SK-N-SH treated with all-trans-retinoic acid at 6 μM for 48 hours (cell line): Measurements from ENCODE around the gene RHBDD1.

Source experiments
- ATAC-seq: fragments of 200-7000 bp; cut with Tn5 transposase; 3 replicates; pipeline ENCODE4 v1.9.1; 2020; ENCODE audit warnings: mild to moderate bottlenecking, moderate library complexity
- BACH2 ChIP-seq: fragments of 250-450 bp; sonication (Bioruptor Pico); IDR thresholded peaks from 2 replicates; pipeline ENCODE4 v1.9.0; 2021; ENCODE audit warnings: mild to moderate bottlenecking, borderline replicate concordance
- CSDC2 ChIP-seq: fragments of 250-450 bp; sonication (Bioruptor Pico); IDR thresholded peaks from 2 replicates; pipeline ENCODE4 v1.5.0; 2020; ENCODE audit warnings: mild to moderate bottlenecking, moderate library complexity
- CSRNP3 ChIP-seq: fragments of 250-450 bp; sonication (Bioruptor Pico); IDR thresholded peaks from 2 replicates; pipeline ENCODE4 v1.5.1; 2021; ENCODE audit warnings: mild to moderate bottlenecking, moderate library complexity
- ESRRG ChIP-seq: fragments of 250-450 bp; sonication (Bioruptor Pico); IDR thresholded peaks from 2 replicates; pipeline ENCODE4 v1.6.1; 2021; ENCODE audit warnings: mild to moderate bottlenecking
- GLIS3 ChIP-seq: fragments of 250-450 bp; sonication (Bioruptor Pico); IDR thresholded peaks from 2 replicates; pipeline ENCODE4 v1.5.0; 2020; ENCODE audit warnings: mild to moderate bottlenecking, moderate library complexity
- OSR1 ChIP-seq: fragments of 250-450 bp; sonication (Bioruptor Pico); IDR thresholded peaks from 2 replicates; pipeline ENCODE4 v1.8.0; 2022; ENCODE audit warnings: moderate library complexity, mild to moderate bottlenecking, inconsistent platforms
- PATZ1 ChIP-seq: fragments of 250-450 bp; sonication (Bioruptor Pico); IDR thresholded peaks from 2 replicates; pipeline ENCODE4 v1.8.0; 2020; ENCODE audit warnings: mild to moderate bottlenecking, moderate library complexity, borderline replicate concordance
- POU6F1 ChIP-seq: fragments of 250-450 bp; sonication (Bioruptor Pico); IDR thresholded peaks from 2 replicates; pipeline ENCODE4 v1.8.0; 2021; ENCODE audit warnings: low read depth, mild to moderate bottlenecking, moderate library complexity, borderline replicate concordance
- PPARA ChIP-seq: fragments of 250-450 bp; sonication (Bioruptor Pico); IDR thresholded peaks from 2 replicates; pipeline ENCODE4 v1.5.0; 2020; ENCODE audit warnings: mild to moderate bottlenecking, borderline replicate concordance
- RARB ChIP-seq: fragments of 250-450 bp; sonication (Bioruptor Pico); IDR thresholded peaks from 2 replicates; pipeline ENCODE4 v1.8.0; 2021; ENCODE audit warnings: mild to moderate bottlenecking, moderate library complexity
- SNAI2 ChIP-seq: fragments of 250-450 bp; sonication (Bioruptor Pico); IDR thresholded peaks from 2 replicates; pipeline ENCODE4 v1.5.0; 2020; ENCODE audit warnings: mild to moderate bottlenecking, moderate library complexity
- TCF4 ChIP-seq: fragments of 250-450 bp; sonication (Bioruptor Pico); IDR thresholded peaks from 2 replicates; pipeline ENCODE4 v1.8.0; 2021; ENCODE audit warnings: mild to moderate bottlenecking, moderate library complexity, borderline replicate concordance
- TOX ChIP-seq: fragments of 250-450 bp; sonication (Bioruptor Pico); IDR thresholded peaks from 2 replicates; pipeline ENCODE4 v1.8.0; 2021; ENCODE audit warnings: mild to moderate bottlenecking, moderate library complexity, borderline replicate concordance
- TSHZ2 ChIP-seq: fragments of 250-450 bp; sonication (Bioruptor Pico); IDR thresholded peaks from 2 replicates; pipeline ENCODE4 v1.5.0; 2020; ENCODE audit warnings: mild to moderate bottlenecking, moderate library complexity
- ZC3H10 ChIP-seq: fragments of 250-450 bp; sonication (Bioruptor Pico); IDR thresholded peaks from 2 replicates; pipeline ENCODE4 v1.5.1; 2021; ENCODE audit warnings: mild to moderate bottlenecking, moderate library complexity
- ZFP30 ChIP-seq: fragments of 450-650 bp; formaldehyde crosslinking; IDR thresholded peaks from 2 replicates; pipeline ENCODE4 v1.5.0; 2022; ENCODE audit warnings: mild to moderate bottlenecking, moderate library complexity
- ZNF565 ChIP-seq: fragments of 450-650 bp; formaldehyde crosslinking; conservative IDR thresholded peaks from 2 replicates; pipeline ENCODE4 v1.5.0; 2020; ENCODE audit warnings: low read depth, mild to moderate bottlenecking, moderate library complexity
- ZNF70 ChIP-seq: fragments of 450-650 bp; formaldehyde crosslinking; IDR thresholded peaks from 2 replicates; pipeline ENCODE4 v1.5.0; 2020; ENCODE audit warnings: mild to moderate bottlenecking, moderate library complexity
- ZNF8 ChIP-seq: fragments of 450-650 bp; formaldehyde crosslinking; IDR thresholded peaks from 2 replicates; pipeline ENCODE4 v1.5.0; 2020; ENCODE audit warnings: mild to moderate bottlenecking, moderate library complexity

RHBDD1 gene

GRCh38 chr2:226800941-226801784 is 34.7 kb upstream of the RHBDD1 start (continued):
- TF ChIP-seq POU6F1 (CRISPR knock-in tag) = no peak
- no peak for TF ChIP-seq RARB (CRISPR knock-in tag)
- no peak for TF ChIP-seq ZNF70 (CRISPR knock-in tag)
- TF ChIP-seq ZFP30 = no peak

- no peak for ATAC-seq
- TF ChIP-seq GLIS3 (CRISPR knock-in tag) = no peak
- TF ChIP-seq PATZ1 (CRISPR knock-in tag) = no peak
- TF ChIP-seq ZNF8 = no peak
- TF ChIP-seq TOX (CRISPR knock-in tag) = no peak
- TF ChIP-seq SNAI2 (CRISPR knock-in tag) = no peak
- no peak for TF ChIP-seq ZC3H10 (CRISPR knock-in tag)
Measured at GRCh38 chr2:226802573-226802972, 33.3 kb upstream of the RHBDD1 start.

GRCh38 chr2:226803410-226803809 is 32.4 kb upstream of the RHBDD1 start:
- ATAC-seq = no peak
- TF ChIP-seq ZNF8 = no peak
- TF ChIP-seq CSDC2 (CRISPR knock-in tag) = no peak
- no peak for TF ChIP-seq ZFP30
- TF ChIP-seq SNAI2 (CRISPR knock-in tag) = no peak
- TF ChIP-seq BACH2 = no peak
- no peak for TF ChIP-seq TOX (CRISPR knock-in tag)
- no peak for TF ChIP-seq ZNF565

- peak; percentile 69 for ATAC-seq
- TF ChIP-seq POU6F1 (CRISPR knock-in tag) (no peak), PPARA (no peak), BACH2 (no peak), RARB (CRISPR knock-in tag) (no peak), ESRRG (no peak), ZNF70 (CRISPR knock-in tag) (no peak), ZFP30 (no peak), CSRNP3 (CRISPR knock-in tag) (no peak)
Measured at GRCh38 chr2:226813148-226813701, 22.6 kb upstream of the RHBDD1 start.

DNA sequence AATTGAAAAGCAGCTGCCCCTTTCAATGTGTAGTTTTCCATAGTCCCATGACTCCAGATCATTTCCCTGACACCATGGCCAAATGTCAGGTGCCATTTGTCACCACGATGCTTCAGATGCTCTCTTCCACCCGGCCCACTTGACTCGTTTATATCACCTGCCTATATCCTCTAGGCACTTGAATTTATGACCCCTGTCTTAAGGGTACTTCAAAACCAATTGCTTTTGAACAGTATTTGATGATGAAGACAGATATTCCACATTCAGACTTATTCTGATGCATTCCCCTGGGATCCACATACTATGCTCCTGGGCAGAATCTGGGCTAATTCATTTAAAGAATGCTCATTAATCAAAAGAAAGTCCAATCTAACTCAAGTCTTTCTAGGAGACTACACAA is 16.9 kb upstream of the RHBDD1 start:
- no peak for ATAC-seq
- TF ChIP-seq TCF4 (CRISPR knock-in tag) (no peak), PATZ1 (CRISPR knock-in tag) (no peak), ESRRG (no peak), CSRNP3 (CRISPR knock-in tag) (no peak), TSHZ2 (CRISPR knock-in tag) (no peak), OSR1 (no peak)
